Right atrium auricular region (tissue), 2 donors: ENCODE measurements around the gene OMP. TPM values are rescaled to one million over a fixed set of nuclear protein-coding genes. Genes with fewer than 3 reads are reported as not detected.

Source experiments
- DNase-seq: peaks from one replicate; pipeline ENCODE4 v3.0.0-alpha.2; 2019; ENCODE audit warnings: low spot score
- H3K27ac ChIP-seq, 2 donors: fragments of 200-600 bp; sonication (generic); 1 replicate in 1 of 2; 2 replicates in 1 of 2; pipeline ENCODE4 v1.5.1; 2016 to 2019
- H3K27me3 ChIP-seq, 2 donors: fragments of 200-600 bp; sonication (generic); one replicate each; pipeline versions ENCODE4 v1.5.1 to v1.6.0; 2017 to 2019
- H3K36me3 ChIP-seq: fragments of 200-600 bp; sonication (generic); one replicate; pipeline ENCODE4 v1.5.1; 2016
- H3K4me1 ChIP-seq, 2 donors: fragments of 200-600 bp; sonication (generic); one replicate each; pipeline versions ENCODE4 v1.5.1 to v1.6.0; 2017 to 2019
- H3K4me3 ChIP-seq, 2 donors: fragments of 200-600 bp; sonication (generic); 1 replicate in 1 of 2; 2 replicates in 1 of 2; pipeline ENCODE4 v1.5.1; 2017 to 2019; ENCODE audit warnings: mild to moderate bottlenecking in 1 of 2, moderate library complexity in 1 of 2
- H3K9me3 ChIP-seq, 2 donors: fragments of 200-600 bp; sonication (generic); one replicate each; pipeline ENCODE4 v1.5.1; 2019
- total RNA-seq, 2 donors: library from RNA; depleted of rRNA; stranded (reverse); fragments of >200 nt; gene quantifications; one replicate each; pipeline ENCODE4 v1.1.0, GENCODE V29; 2016
- TF ChIP-seq, protein P1 (sequence below), 2 donors: fragments of 200-600 bp; sonication (generic); IDR thresholded peaks; one replicate each; pipeline ENCODE4 v1.5.1; 2019; ENCODE audit warnings: antibody characterized with exemption in 2 of 2

OMP gene
- total RNA-seq, 2 donors from 2014 or later = not detected

GRCh38 chr11:77122576-77123212 lies 20.1 kb downstream of the OMP start:
- Histone ChIP-seq H3K4me3 (no peak overlapping the region), H3K36me3 (no peaks in the 10 kb centered on the region), H3K27ac (no peak overlapping the region), H3K9me3 (no peaks in the 10 kb centered on the region), H3K4me1 (peaks cover 0 to 11% of the 10 kb centered on the region in 2 donors), H3K27me3 (no peaks in the 10 kb centered on the region)
- TF ChIP-seq, protein P1, sequence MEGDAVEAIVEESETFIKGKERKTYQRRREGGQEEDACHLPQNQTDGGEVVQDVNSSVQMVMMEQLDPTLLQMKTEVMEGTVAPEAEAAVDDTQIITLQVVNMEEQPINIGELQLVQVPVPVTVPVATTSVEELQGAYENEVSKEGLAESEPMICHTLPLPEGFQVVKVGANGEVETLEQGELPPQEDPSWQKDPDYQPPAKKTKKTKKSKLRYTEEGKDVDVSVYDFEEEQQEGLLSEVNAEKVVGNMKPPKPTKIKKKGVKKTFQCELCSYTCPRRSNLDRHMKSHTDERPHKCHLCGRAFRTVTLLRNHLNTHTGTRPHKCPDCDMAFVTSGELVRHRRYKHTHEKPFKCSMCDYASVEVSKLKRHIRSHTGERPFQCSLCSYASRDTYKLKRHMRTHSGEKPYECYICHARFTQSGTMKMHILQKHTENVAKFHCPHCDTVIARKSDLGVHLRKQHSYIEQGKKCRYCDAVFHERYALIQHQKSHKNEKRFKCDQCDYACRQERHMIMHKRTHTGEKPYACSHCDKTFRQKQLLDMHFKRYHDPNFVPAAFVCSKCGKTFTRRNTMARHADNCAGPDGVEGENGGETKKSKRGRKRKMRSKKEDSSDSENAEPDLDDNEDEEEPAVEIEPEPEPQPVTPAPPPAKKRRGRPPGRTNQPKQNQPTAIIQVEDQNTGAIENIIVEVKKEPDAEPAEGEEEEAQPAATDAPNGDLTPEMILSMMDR (IDR thresholded peaks at IDR 0.05) = no peak
- DNase-seq = no peak

- no peaks in the 10 kb centered on the region for H3K36me3 ChIP-seq
- no peak overlapping the region for H3K4me3 ChIP-seq
- H3K9me3 ChIP-seq = no peaks in the 10 kb centered on the region
- H3K27ac ChIP-seq = no peak overlapping the region
- TF ChIP-seq, protein P1 (IDR thresholded peaks at IDR 0.05) = no peak
- no peak for DNase-seq
- H3K4me1 ChIP-seq = peaks cover 0 to 20% of the 10 kb centered on the region in 2 donors
- H3K27me3 ChIP-seq = no peaks in the 10 kb centered on the region
These were observed 21.0 kb downstream of the OMP start for GRCh38 chr11:77123591-77123990.

GRCh38 chr11:77124041-77124440 lies 21.4 kb downstream of the OMP start:
- Histone ChIP-seq H3K27me3 (no peaks in the 10 kb centered on the region), H3K9me3 (no peaks in the 10 kb centered on the region), H3K36me3 (no peaks in the 10 kb centered on the region), H3K27ac (no peak overlapping the region), H3K4me3 (no peak overlapping the region), H3K4me1 (peaks cover 0 to 22% of the 10 kb centered on the region in 2 donors)
- DNase-seq = no peak
- TF ChIP-seq, protein P1 (IDR thresholded peaks at IDR 0.05) = no peak

DNA sequence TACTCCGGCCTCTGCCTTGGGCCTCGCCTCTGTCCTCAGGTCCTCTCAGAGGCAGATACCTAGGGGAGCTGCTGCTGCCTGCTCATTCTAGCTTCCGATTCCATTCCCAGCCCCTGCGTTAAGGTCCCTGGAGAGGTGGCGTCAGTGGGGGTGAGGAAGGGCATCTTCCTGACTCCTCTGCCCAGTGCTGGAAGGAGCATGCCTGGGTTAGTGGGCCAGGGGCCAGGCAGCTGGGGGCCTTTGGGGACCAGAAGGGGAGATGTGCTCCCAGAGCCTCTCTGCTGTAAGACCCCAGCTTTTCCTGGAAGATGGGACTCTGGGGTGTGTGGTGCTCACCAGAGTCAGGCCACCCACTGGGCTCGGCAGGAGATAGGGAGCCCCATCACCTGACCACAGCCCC lies 21.8 kb downstream of the OMP start:
- Histone ChIP-seq H3K4me3 (no peak overlapping the region), H3K9me3 (no peaks in the 10 kb centered on the region), H3K27ac (no peak overlapping the region), H3K27me3 (no peaks in the 10 kb centered on the region), H3K36me3 (no peaks in the 10 kb centered on the region), H3K4me1 (peaks cover 0 to 22% of the 10 kb centered on the region in 2 donors)
- no peak for DNase-seq
- TF ChIP-seq, protein P1 (IDR thresholded peaks at IDR 0.05) = no peak

- Histone ChIP-seq H3K4me1 (peaks cover 0 to 25% of the 10 kb centered on the region in 2 donors), H3K4me3 (no peak overlapping the region), H3K36me3 (no peaks in the 10 kb centered on the region), H3K9me3 (no peaks in the 10 kb centered on the region), H3K27ac (no peak overlapping the region), H3K27me3 (no peaks in the 10 kb centered on the region)
- no peak for DNase-seq
- TF ChIP-seq, protein P1 (IDR thresholded peaks at IDR 0.05) = no peak
These were observed 22.6 kb downstream of the OMP start for GRCh38 chr11:77125191-77125590.

DNA sequence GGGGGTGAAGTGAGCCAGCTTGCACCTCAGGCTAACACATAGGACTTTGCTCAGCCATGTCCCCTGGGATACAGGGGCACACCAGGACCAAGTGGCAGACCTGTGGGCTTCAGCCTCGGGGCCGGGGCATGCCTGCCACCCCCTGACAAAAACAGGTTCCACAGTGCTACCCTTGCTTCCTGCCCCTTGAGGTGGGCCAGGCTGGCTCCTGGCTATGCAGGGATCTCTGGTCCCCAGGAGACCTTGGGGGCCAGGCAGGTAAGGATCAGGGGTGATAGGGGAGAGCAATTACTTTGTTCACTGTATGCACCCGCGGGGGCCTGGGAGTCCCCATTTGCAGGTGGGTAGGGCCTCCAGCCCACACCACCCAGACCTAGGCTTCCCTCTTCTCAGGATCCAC lies 23.1 kb downstream of the OMP start:
- H3K4me1 ChIP-seq = peaks cover 0 to 30% of the 10 kb centered on the region in 2 donors
- H3K27ac ChIP-seq = no peak overlapping the region
- H3K4me3 ChIP-seq = no peak overlapping the region
- no peaks in the 10 kb centered on the region for H3K9me3 ChIP-seq
- DNase-seq = no peak
- no peaks in the 10 kb centered on the region for H3K36me3 ChIP-seq
- no peaks in the 10 kb centered on the region for H3K27me3 ChIP-seq
- TF ChIP-seq, protein P1 (IDR thresholded peaks at IDR 0.05) = no peak
